ENCODE measurements around the gene PI4KB.

Gene PI4KB

DNA sequence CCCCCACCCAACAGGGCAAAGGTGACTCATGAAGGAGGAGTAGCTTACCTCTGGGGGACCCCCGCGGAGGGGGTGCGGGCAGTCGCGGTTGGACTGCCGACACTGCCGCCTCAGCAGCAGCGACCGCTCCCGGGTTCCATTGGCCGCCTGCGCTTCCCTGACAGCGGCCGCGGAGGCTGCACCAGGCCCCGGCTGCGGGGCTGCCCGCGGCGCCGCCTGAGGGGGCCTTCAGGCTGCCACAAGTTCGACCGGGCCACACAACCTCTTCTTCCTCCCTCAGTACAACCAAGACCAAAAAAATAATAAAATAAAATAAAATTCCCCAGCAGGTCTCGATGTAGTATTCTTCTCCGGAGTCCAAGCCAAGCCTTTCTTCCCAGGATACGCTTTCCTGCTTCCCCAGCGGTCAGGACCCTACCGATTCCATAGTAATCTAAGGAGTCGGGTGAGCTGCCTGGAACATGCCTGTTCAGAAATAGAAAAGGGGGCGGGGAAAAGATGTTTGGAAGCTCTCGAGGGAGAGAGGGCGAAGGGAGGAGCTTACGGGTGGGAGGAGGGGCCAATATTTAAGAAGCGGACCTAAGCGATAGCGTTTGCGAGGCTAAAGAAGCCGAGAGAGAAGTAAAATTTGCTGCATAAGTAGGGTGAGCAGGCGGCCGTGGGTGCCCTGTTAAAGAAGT, at the start of gene PI4KB:
Gene PI4KB (minus strand): TSS at position 194 of the 680 bp plus-strand sequence. CDS start 10,935 bp downstream, outside the sequence.
- peak within 1 kb of the TSS; percentile 87 for H3K4me3 ChIP-seq
- peak within 1 kb of the TSS; percentile 98 for H3K9ac ChIP-seq (ENCODE audit: insufficient read length)
- H3K9me3 ChIP-seq (ENCODE audit: low read depth, low read length): no peaks in the 10 kb centered on the region
- peak; percentile 33 for TF ChIP-seq POLR2AphosphoS5 (IDR thresholded peaks at IDR 0.05; ENCODE audit: borderline replicate concordance, low read depth, low read length)
- no peak for TF ChIP-seq FOXP2 (optimal IDR thresholded peaks at IDR 0.05; ENCODE audit: control extremely low read depth, extremely low read length, insufficient read depth)
- peak within 1 kb of the TSS; percentile 98 for H3K27ac ChIP-seq
- peaks cover 19% of the 10 kb centered on the region for H3K36me3 ChIP-seq (ENCODE audit: insufficient read depth, low read length)
- peak; percentile 97 for DNase-seq (ENCODE audit: low read depth, low spot score)

GRCh38 chr1:151373196-151373595, 46.0 kb upstream of the PI4KB start:
- Histone ChIP-seq H3K9me3 (ENCODE audit: low read depth, low read length) (no peaks in the 10 kb centered on the region), H3K27ac (no peak overlapping the region), H3K36me3 (ENCODE audit: insufficient read depth, low read length) (no peaks in the 10 kb centered on the region), H3K4me3 (no peak overlapping the region), H3K9ac (ENCODE audit: insufficient read length) (no peak overlapping the region)
- no peak for TF ChIP-seq FOXP2 (optimal IDR thresholded peaks at IDR 0.05; ENCODE audit: control extremely low read depth, extremely low read length, insufficient read depth)
- TF ChIP-seq EZH2 (IDR thresholded peaks at IDR 0.05): no peak
- TF ChIP-seq POLR2AphosphoS5 (IDR thresholded peaks at IDR 0.05; ENCODE audit: borderline replicate concordance, low read depth, low read length): no peak
- DNase-seq (ENCODE audit: low read depth, low spot score): no peak

- H3K9ac ChIP-seq (ENCODE audit: insufficient read length): no peak within 1 kb of the TSS
- no peak for TF ChIP-seq EZH2 (IDR thresholded peaks at IDR 0.05)
- TF ChIP-seq POLR2AphosphoS5 (IDR thresholded peaks at IDR 0.05; ENCODE audit: borderline replicate concordance, low read depth, low read length): peak; percentile 68
- no peak for TF ChIP-seq FOXP2 (optimal IDR thresholded peaks at IDR 0.05; ENCODE audit: control extremely low read depth, extremely low read length, insufficient read depth)
- H3K27ac ChIP-seq: no peak within 1 kb of the TSS
- no peak within 1 kb of the TSS for H3K4me3 ChIP-seq
- no peak for DNase-seq (ENCODE audit: low read depth, low spot score)
- H3K36me3 ChIP-seq (ENCODE audit: insufficient read depth, low read length): no peaks in the 10 kb centered on the region
- no peaks in the 10 kb centered on the region for H3K9me3 ChIP-seq (ENCODE audit: low read depth, low read length)
Measured at GRCh38 chr1:151372058-151372934, 45.1 kb upstream of the PI4KB start, which contains the start of gene SELENBP1. SELENBP1 (minus strand) TSS chr1:151372705; CDS start chr1:151372641, 64 bp downstream.

- Histone ChIP-seq H3K9ac (ENCODE audit: insufficient read length) (no peak overlapping the region), H3K9me3 (ENCODE audit: low read depth, low read length) (no peaks in the 10 kb centered on the region), H3K27ac (no peak overlapping the region), H3K4me3 (no peak overlapping the region), H3K36me3 (ENCODE audit: insufficient read depth, low read length) (no peaks in the 10 kb centered on the region)
- TF ChIP-seq POLR2AphosphoS5 (IDR thresholded peaks at IDR 0.05; ENCODE audit: borderline replicate concordance, low read depth, low read length): 0 out of 2 replicates have a peak, but pooled peaks have one; percentile 24
- TF ChIP-seq FOXP2 (optimal IDR thresholded peaks at IDR 0.05; ENCODE audit: control extremely low read depth, extremely low read length, insufficient read depth): no peak
- no peak for DNase-seq (ENCODE audit: low read depth, low spot score)
Measured at GRCh38 chr1:151371370-151372057, 44.3 kb upstream of the PI4KB start.

- H3K36me3 ChIP-seq (ENCODE audit: insufficient read depth, low read length): no peaks in the 10 kb centered on the region
- TF ChIP-seq EZH2 (IDR thresholded peaks at IDR 0.05) (no peak), POLR2AphosphoS5 (IDR thresholded peaks at IDR 0.05; ENCODE audit: borderline replicate concordance, low read depth, low read length) (no peak), FOXP2 (optimal IDR thresholded peaks at IDR 0.05; ENCODE audit: control extremely low read depth, extremely low read length, insufficient read depth) (no peak)
- no peaks in the 10 kb centered on the region for H3K9me3 ChIP-seq (ENCODE audit: low read depth, low read length)
- no peak for DNase-seq (ENCODE audit: low read depth, low spot score)
- H3K9ac ChIP-seq (ENCODE audit: insufficient read length): peak overlapping the region; percentile 9
- H3K4me3 ChIP-seq: no peak overlapping the region
- H3K27ac ChIP-seq: no peak overlapping the region
Measured at GRCh38 chr1:151370211-151370911, 43.1 kb upstream of the PI4KB start.

DNA sequence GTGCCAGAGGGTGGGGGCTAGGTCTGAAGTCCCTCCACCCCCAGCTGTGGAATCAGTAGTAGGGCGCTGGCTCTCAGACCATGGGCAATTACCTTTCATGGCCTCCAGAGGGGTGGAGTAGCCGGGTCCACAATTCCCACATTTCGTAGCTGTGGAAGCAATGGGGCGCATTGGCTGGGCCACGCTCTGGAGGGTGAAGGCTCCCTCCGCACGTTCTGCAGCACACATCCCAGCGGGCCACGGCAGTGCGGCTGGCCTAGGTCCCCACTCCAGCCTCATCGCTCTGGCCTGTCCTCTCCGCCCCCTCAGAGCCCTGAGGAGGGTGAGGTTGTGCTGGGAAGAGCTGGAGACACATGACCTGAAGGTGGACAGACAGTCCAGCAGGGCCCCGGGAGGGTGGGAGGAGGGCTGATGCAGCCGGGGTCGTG, 42.4 kb upstream of the PI4KB start:
- DNase-seq (ENCODE audit: low read depth, low spot score): no peak
- Histone ChIP-seq H3K36me3 (ENCODE audit: insufficient read depth, low read length) (no peaks in the 10 kb centered on the region), H3K9me3 (ENCODE audit: low read depth, low read length) (no peaks in the 10 kb centered on the region), H3K27ac (no peak overlapping the region), H3K9ac (ENCODE audit: insufficient read length) (no peak overlapping the region), H3K4me3 (no peak overlapping the region)
- TF ChIP-seq FOXP2 (optimal IDR thresholded peaks at IDR 0.05; ENCODE audit: control extremely low read depth, extremely low read length, insufficient read depth) (no peak), EZH2 (IDR thresholded peaks at IDR 0.05) (no peak), POLR2AphosphoS5 (IDR thresholded peaks at IDR 0.05; ENCODE audit: borderline replicate concordance, low read depth, low read length) (no peak)

DNA sequence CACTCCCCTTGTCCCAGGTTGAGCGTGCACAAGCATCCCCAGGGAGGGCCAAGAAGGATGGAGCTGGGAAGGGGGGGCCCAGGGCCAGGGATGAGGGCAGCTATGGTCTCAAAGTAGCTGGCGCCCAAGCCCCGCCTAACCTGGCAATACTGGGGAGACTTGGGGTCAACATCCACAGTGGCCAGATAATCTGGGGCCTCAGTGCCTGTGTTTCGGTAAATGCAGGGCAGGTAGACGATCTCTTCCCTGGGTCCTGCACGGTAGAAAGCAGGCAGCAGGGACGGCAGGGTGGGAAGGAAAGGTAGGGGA, 42.0 kb upstream of the PI4KB start:
- Histone ChIP-seq H3K27ac (no peak overlapping the region), H3K4me3 (no peak overlapping the region), H3K9me3 (ENCODE audit: low read depth, low read length) (no peaks in the 10 kb centered on the region), H3K36me3 (ENCODE audit: insufficient read depth, low read length) (no peaks in the 10 kb centered on the region), H3K9ac (ENCODE audit: insufficient read length) (no peak overlapping the region)
- DNase-seq (ENCODE audit: low read depth, low spot score): no peak
- TF ChIP-seq POLR2AphosphoS5 (IDR thresholded peaks at IDR 0.05; ENCODE audit: borderline replicate concordance, low read depth, low read length): no peak
- no peak for TF ChIP-seq EZH2 (IDR thresholded peaks at IDR 0.05)
- no peak for TF ChIP-seq FOXP2 (optimal IDR thresholded peaks at IDR 0.05; ENCODE audit: control extremely low read depth, extremely low read length, insufficient read depth)

Measured in SK-N-MC (cell line).